Amygdala (tissue), 56 donors: ENCODE measurements around the gene TTLL11.

Source experiments
- DNase-seq, 56 donors: peaks; one replicate each; lab custom pipeline; 2025; lab: John Stamatoyannopoulos, UW

Gene TTLL11

DNA sequence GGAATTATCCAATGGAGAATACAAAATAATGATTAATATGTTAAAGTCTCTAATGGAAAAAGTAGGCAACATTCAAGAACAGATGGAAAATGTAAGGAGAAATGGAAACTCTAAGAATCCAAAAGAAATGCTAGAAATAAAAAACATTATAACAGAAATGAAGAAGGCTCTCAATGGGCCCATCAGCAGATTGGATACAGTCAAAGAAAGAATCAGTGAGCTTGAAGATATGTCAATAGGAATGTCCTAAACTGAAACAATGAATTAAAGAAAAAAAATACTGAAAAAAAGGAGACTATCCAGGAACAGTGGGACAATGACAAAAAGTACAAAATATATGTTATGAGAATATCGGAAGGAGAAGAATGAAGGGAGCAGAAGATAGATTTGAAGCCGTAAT lies 248.5 kb downstream of the TTLL11 start:
- DNase-seq: no peak

DNA sequence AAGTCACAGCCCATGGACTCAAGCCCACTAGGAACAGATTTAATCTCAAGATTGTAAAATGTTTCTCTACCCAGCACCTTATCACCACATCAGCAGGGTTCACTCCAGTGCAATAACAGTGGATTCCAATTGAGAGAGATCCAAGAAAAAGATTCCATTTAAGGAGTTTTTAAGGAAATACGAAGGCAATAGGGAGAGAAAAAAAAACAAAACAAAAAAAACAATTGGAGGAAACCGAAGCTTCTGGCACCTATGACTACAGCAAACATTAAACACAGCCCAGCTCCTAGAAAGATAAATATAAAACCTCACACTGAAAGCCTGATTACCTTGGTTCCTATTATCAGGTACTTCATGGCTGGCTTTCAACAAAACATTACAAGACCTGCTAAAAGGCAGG lies 249.0 kb downstream of the TTLL11 start:
- DNase-seq: no peak

DNA sequence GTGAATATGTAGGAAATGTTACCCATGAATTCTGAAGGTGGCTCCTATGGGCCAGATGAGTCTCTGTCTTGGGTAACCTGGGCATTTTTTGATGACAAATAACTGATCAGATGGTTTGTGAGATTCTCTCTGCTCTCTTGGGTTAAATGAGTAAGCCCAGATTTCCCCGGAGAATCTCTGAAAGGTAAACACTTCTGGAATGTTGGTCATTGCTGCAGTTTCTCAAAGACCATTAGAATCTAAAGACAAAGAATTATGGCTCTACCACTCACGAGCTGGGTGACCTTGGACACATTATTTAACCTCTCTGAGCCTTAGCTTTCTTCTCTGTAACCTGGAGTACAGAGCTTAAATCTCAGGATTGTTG lies 250.5 kb downstream of the TTLL11 start:
- DNase-seq: no peak

DNA sequence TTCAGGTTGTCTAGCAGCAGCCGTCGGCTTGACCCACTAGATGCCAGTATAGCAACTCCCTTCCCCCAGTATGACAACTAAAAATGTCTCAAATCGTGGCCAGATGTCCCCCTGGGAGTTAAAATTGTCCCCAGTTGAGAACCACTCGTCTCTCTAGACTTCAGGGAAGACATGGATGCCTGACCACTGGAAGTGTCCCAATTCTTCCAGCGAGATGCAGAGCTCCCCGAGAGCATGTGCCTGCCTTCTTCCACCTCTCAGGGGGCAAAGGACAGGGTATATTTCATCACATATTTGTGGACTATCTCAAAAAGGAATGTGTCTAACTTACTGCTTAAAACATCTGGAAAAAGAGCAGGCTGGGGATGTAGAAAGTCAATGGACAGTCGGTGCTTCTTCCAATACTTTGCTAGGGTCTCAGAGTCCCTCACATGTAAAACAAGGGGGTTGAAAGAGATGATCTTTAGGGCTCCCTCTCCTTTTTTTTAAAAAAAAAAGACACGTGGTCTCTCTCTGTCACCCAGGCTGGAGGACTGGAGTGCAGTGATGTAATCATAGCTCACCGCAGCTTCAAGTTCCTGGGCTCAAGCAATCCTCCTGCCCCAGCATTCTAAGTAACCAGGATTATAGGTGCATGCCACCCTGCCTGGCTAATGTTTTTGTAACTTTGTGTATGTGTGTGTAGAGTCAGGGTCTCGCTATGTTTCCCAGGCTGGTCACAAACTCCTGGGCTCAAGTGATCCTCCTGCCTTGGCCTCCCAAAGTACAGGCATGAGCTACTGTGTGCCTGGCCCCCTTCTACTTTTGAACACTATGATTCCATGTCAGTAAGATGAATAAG lies 251.1 kb downstream of the TTLL11 start:
- no peak for DNase-seq

DNA sequence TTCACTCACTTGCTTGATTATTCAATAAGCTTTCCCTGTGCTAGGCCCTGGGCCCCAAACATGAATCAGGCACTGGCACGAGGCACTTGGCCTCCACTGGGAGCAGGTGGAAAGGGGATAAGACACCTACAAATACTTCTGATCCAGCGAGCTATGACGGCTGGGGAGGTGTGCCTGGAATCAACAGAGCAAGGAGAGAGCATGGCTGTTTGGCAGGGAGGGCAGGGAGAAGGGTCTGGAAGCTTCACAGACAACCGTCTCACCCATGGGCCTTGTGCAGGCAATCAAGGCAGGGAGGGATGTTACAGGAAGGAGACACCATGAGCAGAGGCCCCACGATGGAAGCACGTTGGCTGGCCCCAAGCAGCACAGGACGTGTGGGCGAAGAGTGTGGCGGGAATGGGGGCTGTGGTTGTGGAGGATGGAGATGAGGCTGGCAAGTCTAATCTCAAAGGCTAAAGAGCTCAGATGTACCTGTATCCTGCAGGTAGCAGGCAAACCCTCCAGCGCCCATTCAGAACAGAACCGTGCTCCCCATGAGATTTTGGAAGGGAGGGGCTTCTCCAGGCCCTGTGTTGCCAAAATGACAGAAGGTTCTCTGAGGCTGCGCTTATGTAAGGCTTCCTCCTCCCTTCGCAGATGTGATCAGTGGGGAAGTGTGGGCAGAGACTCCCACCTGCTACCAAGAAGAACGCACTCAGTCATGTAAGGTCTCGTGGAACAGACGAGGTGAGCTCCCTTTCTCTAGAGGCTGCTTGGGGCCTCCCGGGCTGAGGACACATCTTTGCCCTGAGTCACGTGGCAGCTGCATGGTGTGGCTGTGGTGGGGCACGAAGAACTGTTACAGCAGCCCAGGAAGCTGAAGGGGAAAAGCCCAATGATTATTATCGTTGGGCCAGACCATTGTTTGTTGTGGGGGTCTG lies 252.0 kb downstream of the TTLL11 start:
- peak in 2 of 56 donors; percentile 27 to 28 for DNase-seq

DNA sequence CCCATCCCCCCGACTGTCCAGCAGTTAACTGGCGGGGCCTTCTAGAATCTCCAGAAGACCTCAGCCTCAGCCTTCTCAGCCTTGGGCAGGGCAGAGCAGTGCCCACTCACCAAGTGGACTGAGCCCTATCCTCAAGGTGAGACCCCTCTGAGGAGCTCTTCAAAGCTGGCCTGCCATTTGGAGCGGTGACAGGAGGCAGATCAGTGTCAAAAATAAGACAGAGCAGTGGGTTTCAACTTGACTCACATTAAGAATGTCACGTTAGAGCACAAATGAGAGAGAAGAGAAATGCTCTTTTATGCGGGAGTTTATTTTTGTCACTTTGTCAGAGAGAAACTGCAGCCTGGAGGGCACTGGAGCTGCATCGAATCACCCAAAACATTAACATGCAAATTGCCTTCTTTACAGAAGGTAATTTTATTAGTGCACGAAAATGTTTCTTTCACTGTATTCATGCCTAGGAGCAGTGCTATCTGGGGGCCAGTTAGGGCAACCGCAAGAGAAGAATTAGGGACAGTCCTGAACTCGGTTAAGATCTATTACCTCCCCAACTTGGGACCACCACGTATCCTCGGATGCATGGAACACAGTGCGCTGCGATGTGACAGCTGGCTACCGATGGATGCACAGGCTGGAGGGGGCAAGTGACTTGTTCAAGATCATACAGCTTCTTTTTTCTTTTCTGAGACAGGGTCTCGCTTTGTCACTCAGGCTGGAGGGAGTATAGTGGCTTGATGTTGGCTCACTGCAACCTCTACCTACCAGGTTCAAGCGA lies 253.2 kb downstream of the TTLL11 start:
- no peak for DNase-seq

DNA sequence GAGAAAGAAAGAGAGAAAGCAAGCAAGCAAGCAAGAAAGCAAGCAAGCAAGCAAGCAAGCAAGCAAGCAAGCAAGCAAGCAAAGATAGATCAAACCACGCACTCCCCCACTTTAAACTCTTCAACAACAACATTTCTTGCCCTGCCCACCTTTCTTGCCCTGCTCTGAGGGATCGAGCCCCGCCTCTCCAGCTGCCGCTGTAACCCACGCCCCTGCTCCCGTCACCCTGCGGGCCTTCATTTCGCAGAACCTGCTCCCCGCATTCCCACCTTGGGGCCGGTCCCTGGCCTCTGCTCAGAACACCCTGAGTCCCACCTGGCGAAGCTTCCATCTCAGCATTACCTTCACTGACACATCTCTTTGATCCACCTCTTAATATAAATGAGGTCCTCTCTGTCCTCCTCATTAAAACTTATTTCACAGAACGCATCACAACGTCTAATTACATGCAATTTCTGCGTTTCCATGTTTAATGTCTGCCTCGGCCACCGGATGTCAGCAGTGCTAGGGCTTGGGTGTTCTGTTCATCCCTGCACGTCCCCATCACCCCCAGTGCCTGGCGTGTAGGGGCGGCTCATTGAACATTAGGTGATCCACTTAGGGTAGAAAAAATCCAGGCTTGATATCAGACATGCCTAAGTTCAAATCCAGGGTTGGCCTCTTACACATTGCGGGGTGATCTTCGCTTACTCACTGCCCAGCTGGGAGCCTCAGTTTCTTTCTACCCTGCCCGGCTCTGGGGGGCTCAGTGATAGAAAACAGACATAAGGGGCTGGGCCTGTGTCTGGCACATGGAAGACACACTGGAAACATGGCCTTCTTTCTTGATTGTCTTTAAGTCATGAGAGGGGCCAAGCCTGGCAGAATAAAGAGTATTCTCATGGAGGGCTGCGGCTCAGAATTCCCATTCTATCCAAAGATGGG lies 254.1 kb downstream of the TTLL11 start:
- DNase-seq: no peak

DNA sequence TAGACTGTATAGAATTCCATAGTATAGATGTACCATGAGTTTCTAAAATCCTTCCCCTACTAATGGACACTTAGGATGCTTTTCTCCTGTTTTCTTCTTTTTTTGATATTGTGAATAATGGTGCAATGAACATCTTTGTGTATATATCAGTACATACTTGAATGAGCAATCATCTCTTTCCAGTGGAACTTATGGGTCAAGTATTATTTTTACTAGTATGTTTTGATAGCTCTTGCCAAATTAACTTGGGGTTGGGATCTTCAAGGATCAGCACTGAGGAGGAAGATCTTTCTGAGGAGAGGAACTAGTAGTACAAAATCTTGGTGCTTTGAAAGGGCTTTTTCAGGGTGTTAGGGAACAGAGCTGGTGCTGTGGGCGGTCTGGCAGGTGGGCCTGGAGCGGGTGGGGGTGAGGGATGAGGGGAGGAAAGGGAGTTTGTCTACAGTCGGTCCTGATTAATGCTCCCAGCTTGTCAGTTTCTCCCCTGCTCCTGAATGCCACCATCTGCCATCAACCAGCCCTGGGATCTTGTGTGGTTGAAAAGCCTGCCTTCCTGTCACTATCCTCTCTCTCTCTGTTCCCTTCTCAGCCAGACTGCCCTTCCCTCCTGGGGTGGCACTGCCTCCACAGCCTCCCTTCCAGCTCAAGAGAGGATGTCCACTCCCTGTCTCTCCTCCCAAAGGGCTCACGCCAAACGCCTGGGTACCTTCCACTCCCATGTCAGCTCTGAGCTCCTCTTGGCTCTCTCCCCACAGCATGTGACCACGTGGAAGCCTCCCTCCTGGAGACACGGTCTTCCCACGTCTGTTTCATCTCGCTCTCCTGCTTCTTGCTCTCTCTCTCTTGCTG lies 255.8 kb downstream of the TTLL11 start:
- peak in 10 of 56 donors; percentile 22 to 73 (median 40) for DNase-seq

DNA sequence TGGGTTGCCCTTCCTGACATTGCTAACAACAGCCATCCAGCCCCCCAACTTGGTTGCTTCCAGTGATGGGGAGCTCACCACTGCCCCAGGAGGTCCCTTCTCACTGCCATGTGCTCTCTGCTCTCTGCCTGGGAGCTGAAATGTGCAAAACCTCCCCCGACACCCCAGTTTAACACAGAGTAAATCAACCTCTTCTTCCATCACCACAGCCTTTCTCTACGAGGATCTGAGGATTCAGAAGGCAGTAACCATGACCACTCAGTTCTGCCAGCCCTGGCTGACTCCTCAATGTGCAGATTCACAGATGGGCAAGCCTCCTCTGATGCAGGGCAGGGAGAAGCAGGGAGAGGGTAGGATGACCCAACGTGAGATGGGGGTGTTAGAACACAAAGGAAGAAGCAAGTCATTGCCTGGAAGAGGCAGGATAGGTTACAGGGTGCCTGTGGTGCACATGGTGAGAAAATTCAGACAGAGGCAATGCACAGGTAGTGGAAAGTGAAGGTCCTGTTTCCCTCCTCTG lies 256.7 kb downstream of the TTLL11 start:
- DNase-seq: no peak

DNA sequence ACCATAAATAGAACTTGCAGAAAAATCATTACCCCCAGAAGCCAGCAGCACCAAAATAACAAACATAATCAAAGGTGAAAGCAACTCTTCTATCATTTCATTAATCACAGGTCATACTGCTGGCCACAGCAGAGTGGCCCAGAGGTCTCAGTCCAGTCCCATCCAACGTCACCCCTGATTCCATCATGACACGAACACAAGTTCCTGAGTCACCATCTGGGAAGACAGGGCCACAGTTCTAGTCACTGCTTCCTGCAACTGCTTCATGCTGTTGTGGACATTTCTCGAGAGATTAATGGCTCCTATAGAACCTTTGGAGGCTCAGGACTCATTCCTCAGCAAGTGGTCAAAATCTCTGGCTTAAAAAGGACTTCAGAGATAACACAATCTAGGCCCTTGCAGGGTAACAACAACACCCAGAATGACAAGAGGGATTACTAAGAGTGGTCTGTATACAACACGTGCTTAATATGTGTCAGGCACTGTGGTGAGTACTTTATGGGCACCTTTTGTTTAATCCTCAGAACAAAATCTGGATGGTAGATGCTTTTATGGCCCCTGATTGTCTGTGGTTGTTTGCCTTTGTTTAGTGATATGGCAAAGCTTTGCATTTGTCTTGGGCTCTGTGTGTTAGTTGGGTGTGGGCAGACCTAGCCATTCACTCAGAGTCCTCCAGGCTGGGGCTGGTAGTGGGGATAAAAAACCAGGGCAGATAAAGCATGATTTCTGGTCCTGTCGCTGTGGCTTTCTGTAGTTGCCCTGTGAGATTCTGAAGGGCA lies 257.3 kb downstream of the TTLL11 start:
- no peak for DNase-seq

DNA sequence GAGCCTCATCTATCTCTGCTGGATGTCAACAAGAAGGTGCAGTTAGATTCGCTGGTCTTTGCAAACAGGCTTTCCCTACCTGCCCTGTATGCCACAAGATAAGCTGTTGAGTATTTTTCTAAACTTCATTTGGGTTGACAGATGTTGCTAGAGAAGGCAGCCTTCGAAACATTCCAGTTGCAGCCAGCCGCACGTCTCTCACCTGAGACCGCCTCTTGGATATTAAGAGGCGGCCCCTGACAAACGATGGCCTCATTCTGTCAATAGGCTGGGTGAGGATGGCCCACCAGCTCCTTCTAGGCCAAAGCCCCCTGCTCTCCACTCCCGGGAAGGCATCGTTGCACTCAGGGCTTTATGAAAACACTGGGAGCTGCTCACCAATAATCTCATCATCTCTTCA lies 260.0 kb downstream of the TTLL11 start:
- no peak for DNase-seq

DNA sequence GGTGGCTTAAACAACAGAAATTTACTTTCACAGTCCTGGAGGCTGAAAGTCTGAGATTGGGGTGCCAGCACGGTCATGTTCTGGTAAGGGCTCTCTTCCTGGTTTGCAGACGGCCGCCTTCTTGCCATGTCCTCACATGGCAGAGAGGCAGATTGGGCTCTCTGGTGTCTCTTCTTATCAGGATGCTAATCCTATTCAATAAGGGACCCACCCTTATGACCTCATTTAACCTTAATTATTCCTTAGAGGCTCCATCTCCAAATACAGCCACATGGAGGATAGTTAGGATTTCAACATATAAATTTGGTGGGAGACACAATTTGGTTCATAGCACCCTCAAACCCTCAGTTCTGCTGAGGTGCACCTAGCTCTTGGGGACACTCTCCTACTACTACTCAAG lies 261.2 kb downstream of the TTLL11 start:
- no peak for DNase-seq

DNA sequence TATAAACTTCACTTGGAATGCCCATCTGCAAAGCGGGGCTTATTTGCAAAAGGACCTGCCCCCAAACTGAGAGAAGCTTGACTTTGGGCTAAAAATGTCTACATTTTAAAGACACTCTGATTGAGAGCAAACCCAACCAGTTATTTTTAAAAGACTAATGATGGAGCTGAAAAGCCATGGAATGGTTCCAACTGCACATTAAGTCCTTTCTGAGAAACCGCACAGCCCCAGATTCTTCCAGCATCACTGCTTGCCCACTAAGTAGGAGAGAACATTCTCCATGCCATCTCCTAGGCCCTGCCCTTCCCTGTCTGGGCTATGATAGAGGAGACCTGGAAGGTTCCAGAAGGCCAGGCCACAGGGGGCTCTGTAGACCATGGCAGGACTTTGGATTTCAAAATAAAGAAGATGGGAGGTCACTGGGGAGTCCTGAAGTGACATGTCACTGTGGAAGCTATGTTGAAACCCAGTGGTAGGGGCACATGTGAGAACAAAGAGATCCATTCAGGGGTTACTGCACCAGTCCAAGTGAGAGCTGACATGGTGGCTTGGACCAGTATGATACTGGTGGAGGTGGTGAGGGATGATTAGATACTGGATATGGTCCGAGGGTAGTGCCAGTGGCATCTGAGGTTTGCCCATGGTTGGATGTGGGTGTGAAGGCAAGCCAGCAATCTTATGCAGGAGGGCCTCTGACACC lies 262.5 kb downstream of the TTLL11 start:
- DNase-seq: peak in 1 of 56 donors; percentile 23

DNA sequence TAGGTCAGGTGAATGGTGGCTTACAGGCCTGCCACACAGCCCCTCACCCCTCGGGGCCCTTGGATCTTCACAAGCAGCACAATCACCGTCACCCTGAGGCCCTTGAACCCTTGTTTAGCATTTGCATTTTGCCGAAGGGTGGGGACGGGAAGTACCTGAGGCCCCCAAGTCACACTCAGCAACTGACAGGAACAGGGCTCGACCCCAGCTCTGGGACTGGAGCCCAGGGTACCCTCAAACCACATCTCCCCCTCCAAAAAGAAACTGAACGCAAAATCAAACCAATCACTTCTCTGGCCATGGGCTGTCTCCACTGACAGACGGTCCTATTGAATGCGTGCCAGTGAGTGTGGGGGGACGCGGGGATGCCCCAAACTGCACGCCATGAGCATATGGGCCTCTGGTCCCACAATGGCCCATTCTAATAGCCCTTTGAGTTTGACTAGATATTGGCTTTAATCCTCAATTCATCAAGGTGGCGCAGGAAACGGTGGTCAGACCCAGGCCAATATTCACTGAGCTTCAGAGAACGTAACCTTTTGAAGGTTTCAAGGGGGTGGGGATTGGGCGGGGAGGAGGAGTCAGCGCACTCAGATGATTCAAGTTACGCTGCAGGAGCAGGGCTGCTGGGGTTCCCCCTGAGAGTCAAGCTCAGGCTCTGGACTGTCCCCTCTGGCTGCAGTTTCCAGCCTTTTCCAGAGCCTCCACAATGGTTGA lies 265.7 kb downstream of the TTLL11 start:
- DNase-seq: peak in 1 of 56 donors; percentile 72

DNA sequence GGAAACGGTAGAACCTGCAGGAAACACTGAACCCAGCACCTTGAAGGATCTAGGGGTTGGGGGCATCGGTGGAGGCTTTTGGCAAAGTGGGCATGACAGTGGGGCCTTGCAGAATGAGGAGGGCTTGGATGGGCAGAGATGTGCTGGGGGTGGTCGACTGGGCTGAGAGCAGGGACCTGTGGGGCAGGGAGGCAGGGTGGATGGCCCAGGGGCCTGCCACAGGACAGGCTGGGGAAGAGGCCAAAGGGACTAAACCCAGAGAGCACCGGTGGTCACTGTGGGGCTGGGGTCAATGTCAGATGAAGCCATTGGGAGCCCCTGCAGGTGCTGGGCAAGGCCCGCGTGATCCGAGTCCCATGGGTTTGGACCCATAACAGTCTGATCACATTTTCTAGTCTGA lies 266.4 kb downstream of the TTLL11 start:
- DNase-seq: no peak

DNA sequence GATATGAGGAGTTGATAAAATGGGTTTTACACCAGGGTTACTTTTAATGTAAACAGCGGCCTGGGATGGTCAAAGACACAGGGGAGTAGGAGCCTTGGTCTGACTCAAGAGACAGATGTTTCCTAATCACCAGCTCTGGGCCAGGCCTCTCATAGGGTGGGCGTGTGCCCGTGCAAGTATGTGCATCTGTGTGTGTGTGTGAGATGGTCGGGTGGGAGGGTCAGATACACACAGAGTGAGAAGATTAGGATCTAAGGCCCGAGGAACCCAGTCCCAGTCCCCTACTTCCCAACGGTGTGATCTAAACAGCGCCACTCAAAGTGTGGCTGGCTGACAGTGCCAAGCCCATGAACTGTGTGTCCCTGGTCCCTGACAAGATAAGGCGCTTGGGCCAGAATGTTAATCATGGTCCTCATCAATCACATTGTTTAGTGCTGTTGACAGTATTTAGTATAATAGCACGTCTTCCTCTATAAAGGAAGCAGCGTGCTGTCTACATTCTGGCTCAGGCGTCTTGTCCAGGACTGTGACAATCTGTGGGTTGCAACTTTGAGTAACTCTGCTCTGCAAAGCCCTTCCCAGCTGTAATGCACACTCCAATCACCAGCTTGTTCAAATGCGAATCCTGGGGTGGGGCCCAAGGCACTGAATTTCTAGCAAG lies 267.9 kb downstream of the TTLL11 start:
- DNase-seq: no peak
